AG09309 (cell line): ENCODE measurements around the gene AKIRIN1.

Experiments
- DNase-seq: peaks from one replicate; pipeline ENCODE4 v3.0.0-alpha.2; 2010; ENCODE audit warnings: low read depth
- H3K4me3 ChIP-seq: 2 replicates; pipeline ENCODE4 v1.5.1; 2011; ENCODE audit warnings: mild to moderate bottlenecking, low read depth, low read length, moderate library complexity; ENCODE audit not compliant: control insufficient read depth
- TF ChIP-seq, protein P1 (sequence below): IDR thresholded peaks from 2 replicates; pipeline ENCODE4 v1.5.1; 2011; ENCODE audit warnings: mild to moderate bottlenecking, low read depth, low read length, inconsistent platforms; ENCODE audit not compliant: insufficient read depth, control insufficient read depth; ENCODE audit errors: missing control alignments

AKIRIN1 gene

DNA sequence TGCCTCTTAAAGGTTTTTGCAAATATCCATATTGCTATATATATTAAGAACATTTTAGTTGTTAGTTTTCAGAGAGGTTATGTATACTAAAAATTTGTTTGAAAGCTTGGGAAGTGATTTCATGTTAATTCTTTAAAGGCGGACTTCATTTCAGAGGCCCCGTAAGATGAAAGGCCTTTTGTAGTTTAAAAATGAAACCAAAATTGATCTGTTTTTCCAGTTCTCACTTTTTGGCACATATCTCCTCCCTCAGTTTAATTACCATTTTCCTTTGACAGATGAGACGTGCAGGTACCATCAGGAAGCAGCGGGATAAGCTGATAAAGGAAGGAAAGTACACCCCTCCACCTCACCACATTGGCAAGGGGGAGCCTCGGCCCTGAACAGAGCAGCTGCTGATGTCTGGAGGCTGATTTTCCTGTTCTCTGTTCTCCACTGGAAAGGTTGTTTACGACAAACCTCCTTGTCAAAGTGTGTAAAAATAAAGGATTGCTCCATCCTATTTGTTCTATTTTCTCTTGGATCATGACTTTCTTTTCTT, 43.1 kb downstream of the AKIRIN1 start:
- TF ChIP-seq, protein P1, sequence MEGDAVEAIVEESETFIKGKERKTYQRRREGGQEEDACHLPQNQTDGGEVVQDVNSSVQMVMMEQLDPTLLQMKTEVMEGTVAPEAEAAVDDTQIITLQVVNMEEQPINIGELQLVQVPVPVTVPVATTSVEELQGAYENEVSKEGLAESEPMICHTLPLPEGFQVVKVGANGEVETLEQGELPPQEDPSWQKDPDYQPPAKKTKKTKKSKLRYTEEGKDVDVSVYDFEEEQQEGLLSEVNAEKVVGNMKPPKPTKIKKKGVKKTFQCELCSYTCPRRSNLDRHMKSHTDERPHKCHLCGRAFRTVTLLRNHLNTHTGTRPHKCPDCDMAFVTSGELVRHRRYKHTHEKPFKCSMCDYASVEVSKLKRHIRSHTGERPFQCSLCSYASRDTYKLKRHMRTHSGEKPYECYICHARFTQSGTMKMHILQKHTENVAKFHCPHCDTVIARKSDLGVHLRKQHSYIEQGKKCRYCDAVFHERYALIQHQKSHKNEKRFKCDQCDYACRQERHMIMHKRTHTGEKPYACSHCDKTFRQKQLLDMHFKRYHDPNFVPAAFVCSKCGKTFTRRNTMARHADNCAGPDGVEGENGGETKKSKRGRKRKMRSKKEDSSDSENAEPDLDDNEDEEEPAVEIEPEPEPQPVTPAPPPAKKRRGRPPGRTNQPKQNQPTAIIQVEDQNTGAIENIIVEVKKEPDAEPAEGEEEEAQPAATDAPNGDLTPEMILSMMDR: no peak
- H3K4me3 ChIP-seq: no peak overlapping the region
- DNase-seq: no peak

DNA sequence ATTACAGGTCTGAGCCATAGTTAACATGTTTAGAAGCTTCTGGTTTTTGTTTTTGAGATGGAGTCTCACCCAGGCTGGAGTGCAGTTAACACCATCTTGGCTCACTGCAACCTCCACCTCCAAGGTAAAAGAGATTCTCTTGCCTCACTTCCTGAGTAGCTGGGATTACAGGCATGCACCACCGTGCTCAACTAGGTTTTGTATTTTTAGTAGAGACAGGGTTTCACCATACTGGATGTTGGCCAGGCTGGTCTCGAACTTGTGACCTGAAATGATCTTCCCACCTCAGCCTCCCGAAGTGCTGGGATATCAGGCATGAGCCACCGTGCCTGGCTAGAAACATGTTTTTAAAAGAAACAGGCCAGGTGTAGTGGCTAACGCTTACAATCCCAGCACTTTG, 45.6 kb downstream of the AKIRIN1 start:
- DNase-seq: no peak
- TF ChIP-seq, protein P1: no peak
- H3K4me3 ChIP-seq: no peak overlapping the region

DNA sequence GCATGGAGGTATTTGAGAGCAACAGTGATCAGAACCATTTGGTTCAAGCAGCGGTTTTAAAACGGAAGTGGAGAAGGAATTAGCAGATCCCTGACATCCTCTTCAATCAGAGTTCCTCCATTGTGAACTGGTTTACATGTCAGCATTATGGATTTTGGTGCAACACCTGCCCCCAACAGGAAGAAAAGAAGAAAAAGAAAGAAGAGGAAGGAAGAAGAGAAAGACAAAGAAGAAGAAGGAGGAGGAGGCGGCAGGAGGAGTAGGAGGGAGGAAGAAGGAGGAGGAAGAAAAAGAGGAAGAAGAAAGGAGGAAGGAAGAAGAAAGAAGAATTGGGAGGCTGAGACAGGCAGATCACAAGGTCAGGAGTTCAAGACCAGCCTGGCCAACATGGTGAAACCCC, 52.4 kb downstream of the AKIRIN1 start:
- TF ChIP-seq, protein P1: no peak
- DNase-seq: no peak
- no peak overlapping the region for H3K4me3 ChIP-seq

DNA sequence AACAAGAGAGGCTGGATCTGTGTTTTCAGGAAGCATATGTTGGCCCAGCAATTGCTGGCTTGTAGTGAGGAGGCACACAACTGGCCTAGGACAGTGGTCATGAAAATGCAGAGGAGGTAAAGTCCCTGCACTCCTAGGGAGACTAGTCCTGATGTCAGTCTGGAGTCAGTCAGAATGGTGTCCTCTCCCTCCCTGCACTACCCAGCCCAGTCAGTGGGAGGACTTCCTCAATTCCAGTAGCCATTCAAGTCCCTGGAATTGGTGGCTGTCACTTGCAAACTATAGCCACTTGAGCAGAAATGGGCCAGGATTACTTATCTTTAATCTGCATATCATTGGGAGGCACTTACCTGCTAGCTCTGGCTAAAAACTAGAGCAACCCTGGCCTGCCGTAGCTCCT, 53.7 kb downstream of the AKIRIN1 start:
- TF ChIP-seq, protein P1: no peak
- no peak overlapping the region for H3K4me3 ChIP-seq
- no peak for DNase-seq

DNA sequence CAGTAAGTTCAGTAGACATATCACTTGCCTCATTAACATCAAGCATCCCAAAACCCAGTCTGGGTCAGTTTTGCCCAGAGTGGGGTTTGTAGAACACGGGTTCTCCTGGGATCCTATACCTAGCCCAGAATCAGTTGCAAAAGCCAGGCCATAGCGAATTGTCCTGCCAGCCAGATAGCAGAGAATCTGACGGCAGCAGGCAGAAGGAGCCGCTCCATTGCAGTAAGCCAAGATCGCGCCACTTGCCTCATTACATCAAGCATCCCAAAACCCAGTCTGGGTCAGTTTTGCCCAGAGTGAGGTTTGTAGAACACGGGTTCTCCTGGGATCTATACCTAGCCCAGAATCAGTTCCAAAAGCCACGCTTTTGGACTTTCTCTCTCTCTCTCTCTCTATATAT, 54.2 kb downstream of the AKIRIN1 start:
- no peak for DNase-seq
- H3K4me3 ChIP-seq: no peak overlapping the region
- TF ChIP-seq, protein P1: no peak

DNA sequence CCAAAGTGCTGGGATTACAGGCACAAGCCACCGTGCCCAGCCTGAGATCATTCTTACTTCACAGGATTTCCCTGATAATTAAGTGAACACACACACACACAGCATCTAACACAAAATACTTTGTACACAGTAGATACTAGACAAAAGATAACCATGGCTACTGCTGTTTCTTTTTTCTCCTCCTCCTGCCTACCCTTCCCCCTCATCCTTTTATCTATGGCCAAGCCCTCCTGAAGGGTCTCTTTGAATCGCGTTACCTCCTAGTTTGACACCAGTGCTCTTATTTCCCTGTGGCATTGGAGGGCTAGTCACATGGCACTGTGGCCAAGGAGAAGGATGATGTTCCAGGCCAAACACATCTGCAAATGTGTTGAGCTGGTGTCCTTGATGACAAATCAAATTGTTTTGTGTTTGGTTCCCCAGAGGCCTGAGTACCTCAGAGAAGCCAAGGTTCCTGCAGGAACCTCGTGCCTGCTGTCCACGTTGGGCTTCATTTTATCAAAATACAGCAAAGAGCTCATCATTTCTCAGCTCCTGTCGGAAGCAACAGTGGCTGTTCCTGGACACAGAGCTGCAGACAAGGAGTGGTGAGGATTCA, 55.6 kb downstream of the AKIRIN1 start:
- no peak for DNase-seq
- TF ChIP-seq, protein P1: no peak
- H3K4me3 ChIP-seq: no peak overlapping the region
